A673 (cell line): Measurements from ENCODE around the gene NEAT1.

Experiments
- EZH2 ChIP-seq: fragments of 200-600 bp; sonication (generic); IDR thresholded peaks from 2 replicates; pipeline ENCODE4 v1.6.1; 2017; ENCODE audit warnings: borderline replicate concordance, low read depth, mild to moderate bottlenecking, mixed read lengths, antibody characterized with exemption, low read length; ENCODE audit not compliant: poor library complexity, severe bottlenecking
- TF ChIP-seq, protein P1 (sequence below): fragments of 300-800, 200-600 bp; sonication (generic); conservative IDR thresholded peaks from 2 replicates; pipeline ENCODE4 v1.5.1; 2017; ENCODE audit warnings: low read depth, mild to moderate bottlenecking, antibody characterized with exemption, low read length, moderate library complexity, mixed read lengths

DNA sequence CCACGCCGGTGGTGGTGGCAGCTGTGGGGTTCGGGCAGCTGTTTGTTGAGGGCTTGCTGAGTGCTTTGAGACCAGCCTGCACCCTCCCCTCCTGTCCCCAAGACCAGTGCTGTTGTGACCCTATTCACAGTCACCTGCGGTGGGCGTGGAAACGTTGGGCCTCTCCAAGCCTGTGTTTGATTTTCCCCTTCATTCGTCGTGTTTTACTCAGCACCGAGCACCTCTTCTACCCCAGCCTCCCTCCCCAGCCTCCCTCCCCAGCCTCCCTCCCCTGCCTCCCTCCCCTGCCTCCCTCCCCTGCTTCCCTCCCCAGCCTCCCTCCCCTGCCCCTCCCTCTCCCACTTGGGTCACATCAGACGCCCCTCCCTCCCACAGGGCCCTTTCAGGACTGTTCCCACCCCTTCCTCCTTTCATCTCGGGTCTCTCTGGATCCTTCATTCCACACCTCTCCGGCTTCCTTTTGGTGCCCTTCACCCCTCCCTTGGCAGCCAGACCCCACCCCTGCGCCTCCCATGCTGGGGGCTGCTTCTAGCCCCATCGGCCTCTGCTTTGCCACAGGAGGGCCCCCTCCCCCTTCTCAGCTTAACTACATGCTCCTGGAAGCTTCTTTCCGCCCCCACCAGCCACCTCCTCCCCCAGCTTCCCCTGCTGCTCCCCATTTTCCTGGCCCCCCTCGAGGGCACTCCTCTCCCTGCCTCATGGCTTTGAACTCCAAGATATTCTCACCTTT, 21.4 kb upstream of the NEAT1 start:
- TF ChIP-seq, protein P1, sequence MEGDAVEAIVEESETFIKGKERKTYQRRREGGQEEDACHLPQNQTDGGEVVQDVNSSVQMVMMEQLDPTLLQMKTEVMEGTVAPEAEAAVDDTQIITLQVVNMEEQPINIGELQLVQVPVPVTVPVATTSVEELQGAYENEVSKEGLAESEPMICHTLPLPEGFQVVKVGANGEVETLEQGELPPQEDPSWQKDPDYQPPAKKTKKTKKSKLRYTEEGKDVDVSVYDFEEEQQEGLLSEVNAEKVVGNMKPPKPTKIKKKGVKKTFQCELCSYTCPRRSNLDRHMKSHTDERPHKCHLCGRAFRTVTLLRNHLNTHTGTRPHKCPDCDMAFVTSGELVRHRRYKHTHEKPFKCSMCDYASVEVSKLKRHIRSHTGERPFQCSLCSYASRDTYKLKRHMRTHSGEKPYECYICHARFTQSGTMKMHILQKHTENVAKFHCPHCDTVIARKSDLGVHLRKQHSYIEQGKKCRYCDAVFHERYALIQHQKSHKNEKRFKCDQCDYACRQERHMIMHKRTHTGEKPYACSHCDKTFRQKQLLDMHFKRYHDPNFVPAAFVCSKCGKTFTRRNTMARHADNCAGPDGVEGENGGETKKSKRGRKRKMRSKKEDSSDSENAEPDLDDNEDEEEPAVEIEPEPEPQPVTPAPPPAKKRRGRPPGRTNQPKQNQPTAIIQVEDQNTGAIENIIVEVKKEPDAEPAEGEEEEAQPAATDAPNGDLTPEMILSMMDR = no peak
- no peak for TF ChIP-seq EZH2
